IMR-90 (cell line): Measurements from ENCODE around the gene HBM.

Source experiments
- CEBPB ChIP-seq: IDR thresholded peaks from 2 replicates; pipeline ENCODE4 v1.6.1; 2012; ENCODE audit warnings: low read depth, low read length, improper control_type of control experiment
- CTCF ChIP-seq: conservative IDR thresholded peaks from 2 replicates; pipeline ENCODE4 v1.5.1; 2012; ENCODE audit warnings: mild to moderate bottlenecking, low read depth, low read length, improper control_type of control experiment
- MAFK ChIP-seq: IDR thresholded peaks from 2 replicates; pipeline ENCODE4 v1.6.1; 2012; ENCODE audit warnings: low read depth, low read length, improper control_type of control experiment
- MAZ ChIP-seq: IDR thresholded peaks from 2 replicates; pipeline ENCODE4 v1.6.1; 2012; ENCODE audit warnings: low read depth, mild to moderate bottlenecking, low read length, improper control_type of control experiment, moderate library complexity, borderline replicate concordance
- MXI1 ChIP-seq: IDR thresholded peaks from 2 replicates; pipeline ENCODE4 v1.6.1; 2012; ENCODE audit warnings: low read depth, mild to moderate bottlenecking, low read length, moderate library complexity, borderline replicate concordance
- NFE2L2 ChIP-seq: fragments of 150-350 bp; IDR thresholded peaks from 2 replicates; pipeline ENCODE4 v1.6.1; 2016; ENCODE audit warnings: low read depth, mild to moderate bottlenecking, low read length
- POLR2A ChIP-seq: IDR thresholded peaks from 2 replicates; pipeline ENCODE4 v1.6.1; 2012; ENCODE audit warnings: mild to moderate bottlenecking, low read depth, low read length
- RAD21 ChIP-seq: IDR thresholded peaks from 2 replicates; pipeline ENCODE4 v1.6.1; 2012; ENCODE audit warnings: low read length, improper control_type of control experiment
- RCOR1 ChIP-seq: IDR thresholded peaks from 2 replicates; pipeline ENCODE4 v1.6.1; 2012; ENCODE audit warnings: mild to moderate bottlenecking, low read length, improper control_type of control experiment; ENCODE audit not compliant: insufficient replicate concordance
- RFX5 ChIP-seq: IDR thresholded peaks from 2 replicates; pipeline ENCODE4 v1.8.0; 2012; ENCODE audit warnings: low read depth, mild to moderate bottlenecking, low read length, moderate library complexity
- SMC3 ChIP-seq: fragments of 150-350 bp; IDR thresholded peaks from 2 replicates; pipeline ENCODE4 v1.6.1; 2016; ENCODE audit warnings: low read depth, mild to moderate bottlenecking, antibody characterized with exemption, low read length, moderate library complexity
- TF ChIP-seq, protein P1 (sequence below): fragments of 150-350 bp; IDR thresholded peaks from 2 replicates; pipeline ENCODE4 v1.6.1; 2016; ENCODE audit warnings: low read depth, mild to moderate bottlenecking, low read length, moderate library complexity, borderline replicate concordance

DNA sequence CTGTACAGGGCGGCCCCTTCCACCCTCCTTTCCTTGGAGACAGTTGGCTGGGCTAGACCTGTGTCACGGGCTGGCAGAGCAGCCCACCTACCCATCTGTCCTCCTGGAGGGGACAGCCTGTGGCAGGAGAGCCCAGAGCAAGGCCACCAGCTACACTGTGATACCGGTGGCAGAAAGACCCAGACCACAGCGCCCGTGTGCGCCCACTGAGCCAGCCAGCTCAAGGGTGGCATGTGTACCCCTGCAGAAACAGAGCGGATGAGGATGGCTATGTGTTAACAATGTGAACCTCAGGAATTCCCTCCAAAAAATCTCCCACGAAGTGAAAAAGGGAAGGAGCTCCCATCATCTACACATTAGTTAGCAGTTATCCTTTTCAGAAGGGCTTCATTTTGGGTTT, 21.6 kb downstream of the HBM start:
- no peak for TF ChIP-seq CTCF
- TF ChIP-seq SMC3 = no peak
- TF ChIP-seq CEBPB = no peak
- no peak for TF ChIP-seq RFX5
- TF ChIP-seq RAD21 = no peak
- no peak for TF ChIP-seq POLR2A
- no peak for TF ChIP-seq MXI1
- TF ChIP-seq NFE2L2 = no peak
- TF ChIP-seq, protein P1, sequence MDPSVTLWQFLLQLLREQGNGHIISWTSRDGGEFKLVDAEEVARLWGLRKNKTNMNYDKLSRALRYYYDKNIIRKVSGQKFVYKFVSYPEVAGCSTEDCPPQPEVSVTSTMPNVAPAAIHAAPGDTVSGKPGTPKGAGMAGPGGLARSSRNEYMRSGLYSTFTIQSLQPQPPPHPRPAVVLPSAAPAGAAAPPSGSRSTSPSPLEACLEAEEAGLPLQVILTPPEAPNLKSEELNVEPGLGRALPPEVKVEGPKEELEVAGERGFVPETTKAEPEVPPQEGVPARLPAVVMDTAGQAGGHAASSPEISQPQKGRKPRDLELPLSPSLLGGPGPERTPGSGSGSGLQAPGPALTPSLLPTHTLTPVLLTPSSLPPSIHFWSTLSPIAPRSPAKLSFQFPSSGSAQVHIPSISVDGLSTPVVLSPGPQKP = no peak
- TF ChIP-seq RCOR1 = no peak
- TF ChIP-seq MAZ = no peak
- TF ChIP-seq MAFK = no peak
